B cell (primary cell): ENCODE results near the gene CCDC182. TPM values are rescaled to one million over a fixed set of nuclear protein-coding genes. Genes with fewer than 3 reads are reported as not detected.

Experiments
- ATAC-seq: fragments of 200-7000 bp; cut with Tn5 transposase; one replicate; pipeline ENCODE4 v1.10.0; 2021; ENCODE audit warnings: low read depth, mild to moderate bottlenecking, moderate number of reproducible peaks, moderate library complexity
- CTCF ChIA-PET: fragments of 350-600 bp; sonication (Branson Sonifier 250); formaldehyde crosslinking; loops from one replicate; lab custom pipeline; 2021; ENCODE audit warnings: antibody characterized with exemption, inconsistent platforms; lab: Charles Lee
- POLR2A ChIA-PET: fragments of 350-600 bp; sonication (Branson Sonifier 250); formaldehyde crosslinking; loops from one replicate; lab custom pipeline; 2021; ENCODE audit warnings: antibody characterized with exemption; lab: Charles Lee
- DNase-seq: peaks from one replicate; pipeline ENCODE4 v3.0.0; 2013
- H2AFZ ChIP-seq: 2 replicates; pipeline ENCODE4 v1.6.1; 2012; ENCODE audit warnings: mild to moderate bottlenecking, low read depth, low read length; ENCODE audit not compliant: insufficient read depth, poor library complexity, severe bottlenecking
- H3K27ac ChIP-seq, 2 donors: 1 replicate in 1 of 2; 2 replicates in 1 of 2; pipeline ENCODE4 v1.5.1; 2012 to 2013; ENCODE audit warnings: low read length in 2 of 2, mild to moderate bottlenecking in 2 of 2, moderate library complexity in 1 of 2
- H3K27me3 ChIP-seq, 4 experiments: fragments of 200-600 bp in 1 of 4; sonication (generic) in 1 of 4; replicated peaks in 1 of 4; 1 replicate in 2 of 4; 2 replicates in 2 of 4; pipeline versions ENCODE4 v1.6.1 to v1.7.0; 2013 to 2016; ENCODE audit warnings: low read length in 3 of 4, mild to moderate bottlenecking in 2 of 4, mixed read lengths in 1 of 4, moderate library complexity in 1 of 4; ENCODE audit not compliant: insufficient read depth in 4 of 4, control insufficient read depth in 3 of 4; ENCODE audit errors: control extremely low read depth in 1 of 4
- H3K36me3 ChIP-seq, 2 experiments: replicated peaks in 1 of 2; 1 replicate in 1 of 2; 2 replicates in 1 of 2; pipeline versions ENCODE4 v1.6.1 to v1.7.1; 2013; ENCODE audit warnings: low read length in 1 of 2; ENCODE audit not compliant: insufficient read depth in 2 of 2, control insufficient read depth in 1 of 2; ENCODE audit errors: control extremely low read depth in 1 of 2, extremely low read depth in 1 of 2
- H3K4me1 ChIP-seq, 2 donors: fragments of 200-600 bp in 1 of 2; sonication (generic) in 1 of 2; 1 replicate in 1 of 2; 2 replicates in 1 of 2; pipeline versions ENCODE4 v1.5.1 to v1.6.1; 2013 to 2017; ENCODE audit warnings: low read length in 2 of 2; ENCODE audit not compliant: control insufficient read depth in 2 of 2, insufficient read depth in 2 of 2
- H3K4me2 ChIP-seq: replicated peaks from 2 replicates; pipeline ENCODE3; 2012; ENCODE audit warnings: mild to moderate bottlenecking, low read depth, low read length; ENCODE audit not compliant: poor library complexity, severe bottlenecking
- H3K4me3 ChIP-seq, 5 experiments: fragments of 200-600 bp in 1 of 5; sonication (generic) in 1 of 5; 1 replicate in 3 of 5; 2 replicates in 2 of 5; pipeline versions ENCODE4 v1.5.1 to v1.7.0; 2011 to 2016; ENCODE audit warnings: low read length in 4 of 5, mild to moderate bottlenecking in 4 of 5, low read depth in 2 of 5, control low read depth in 1 of 5, moderate library complexity in 1 of 5; ENCODE audit not compliant: insufficient read depth in 1 of 5; ENCODE audit errors: control extremely low read depth in 1 of 5, extremely low read depth in 1 of 5
- H3K79me2 ChIP-seq: fragments of 200-600 bp; sonication (generic); one replicate; pipeline ENCODE4 v1.6.0; 2016; ENCODE audit warnings: low read length; ENCODE audit not compliant: control insufficient read depth, insufficient read depth
- H3K9ac ChIP-seq: fragments of 200-600 bp; sonication (generic); 2 replicates; pipeline ENCODE4 v1.6.1; 2017; ENCODE audit warnings: mild to moderate bottlenecking, low read length, moderate library complexity
- H3K9me3 ChIP-seq, 3 donors: one replicate each; pipeline versions ENCODE4 v1.6.1 to v1.7.1; 2013; ENCODE audit warnings: low read length in 2 of 3; ENCODE audit not compliant: control insufficient read depth in 2 of 3, insufficient read depth in 1 of 3; ENCODE audit errors: control extremely low read depth in 1 of 3
- H4K20me1 ChIP-seq: 2 replicates; pipeline ENCODE4 v1.6.0; 2012; ENCODE audit warnings: mild to moderate bottlenecking, low read length; ENCODE audit not compliant: insufficient read depth, control insufficient read depth, poor library complexity, severe bottlenecking
- H3K27ac Mint-ChIP-seq: one replicate; pipeline ENCODE4 v1.8.0; 2021; ENCODE audit warnings: mixed read lengths
- H3K27me3 Mint-ChIP-seq: one replicate; pipeline ENCODE4 v1.8.0; 2021; ENCODE audit warnings: mixed read lengths
- H3K4me1 Mint-ChIP-seq: one replicate; pipeline ENCODE4 v1.8.0; 2021; ENCODE audit warnings: mixed read lengths
- H3K4me3 Mint-ChIP-seq: one replicate; pipeline ENCODE4 v1.8.0; 2021; ENCODE audit warnings: mixed read lengths
- H3K9me3 Mint-ChIP-seq: one replicate; pipeline ENCODE4 v1.8.0; 2022; ENCODE audit warnings: mixed read lengths; ENCODE audit not compliant: insufficient read depth
- CTCF ChIP-seq: fragments of 200-600 bp; IDR thresholded peaks from one replicate; pipeline ENCODE4 v1.8.0; 2022; ENCODE audit warnings: antibody characterized with exemption, mild to moderate bottlenecking
- EZH2 ChIP-seq: IDR thresholded peaks from 2 replicates; pipeline ENCODE4 v1.6.1; 2012; ENCODE audit warnings: borderline replicate concordance, low read depth, mild to moderate bottlenecking, moderate library complexity, low read length; ENCODE audit not compliant: insufficient read depth, poor library complexity, severe bottlenecking
- WGBS: methylation state at CpG from one replicate; pipeline ENCODE4 v1.1.5; 2013; ENCODE audit warnings: missing lambda C conversion rate; ENCODE audit not compliant: insufficient coverage; 5-methylcytosine and 5-hydroxymethylcytosine counted together
- intact Hi-C: fragments of 100-400 bp; cut with micrococcal nuclease; formaldehyde crosslinking; loops from one replicate; pipeline ENCODE4 v1.10.0; 2022
- polyA plus RNA-seq: library from polyadenylated mRNA; depleted of rRNA; stranded (reverse); fragments of >200 nt; gene quantifications from 2 replicates; pipeline ENCODE4 v1.2.3, GENCODE V29; 2012
- total RNA-seq, 2 donors: library from RNA; stranded (reverse); fragments of 120-200 nt in 1 of 2; gene quantifications; 1 replicate in 1 of 2; 2 replicates in 1 of 2; pipeline versions ENCODE4 v1.2.3 to v1.2.4, GENCODE V29; 2013 to 2022

Gene CCDC182
- total and polyA plus RNA-seq, 2 donors (not counting 1 experiment from before 2014, with no cell fraction given), result not detected

- H3K9me3 Mint-ChIP-seq, result no peaks in the 10 kb centered on the region
- POLR2A ChIA-PET, result interaction anchor here (0.6 kb wide), 1 partner anchor 415 kb away, joined by 3 read pairs; no protein-coding TSS in a partner anchor
These were observed 16.8 kb upstream of the CCDC182 start for GRCh38 chr17:57761887-57762286.

GRCh38 chr17:57760046-57760445 lies 14.9 kb upstream of the CCDC182 start:
- H3K4me3 Mint-ChIP-seq, result no peak overlapping the region
- H3K9me3 Mint-ChIP-seq, result no peaks in the 10 kb centered on the region
- Histone ChIP-seq H3K4me2 (no peak overlapping the region), H3K9ac (no peak overlapping the region), H3K79me2 (no peaks in the 10 kb centered on the region), H3K4me3 (no peak overlapping the region), H2AFZ (no peak overlapping the region), H3K36me3 (no peaks in the 10 kb centered on the region), H3K9me3 (no peaks in the 10 kb centered on the region), H4K20me1 (no peaks in the 10 kb centered on the region), H3K27me3 (no peaks in the 10 kb centered on the region), H3K4me1 (no peaks in the 10 kb centered on the region), H3K27ac (no peak overlapping the region)
- intact Hi-C loops, result no loop called here
- ATAC-seq (no peak), DNase-seq (no peak)
- no peaks in the 10 kb centered on the region for H3K4me1 Mint-ChIP-seq
- ChIA-PET CTCF (interaction anchor here (2.0 kb wide), 1 partner anchor 516 kb away, joined by 6 read pairs; no protein-coding TSS in a partner anchor), POLR2A (no interaction called here)
- TF ChIP-seq CTCF (no peak), EZH2 (no peak)
- 95% methylated on average over 4 of the region's 4 CpGs for WGBS
- H3K27me3 Mint-ChIP-seq, result peaks cover 13% of the 10 kb centered on the region
- no peak overlapping the region for H3K27ac Mint-ChIP-seq

More at GRCh38 chr17:57761887-57762286, 16.8 kb upstream of the CCDC182 start:
- no peak overlapping the region for H2AFZ ChIP-seq
- H3K9ac ChIP-seq, result no peak overlapping the region
- no peaks in the 10 kb centered on the region for H3K4me1 ChIP-seq
- H3K79me2 ChIP-seq, result no peaks in the 10 kb centered on the region
- H3K27ac ChIP-seq, result no peak overlapping the region
- Mint-ChIP-seq H3K4me3 (no peak overlapping the region), H3K27ac (no peak overlapping the region), H3K27me3 (peaks cover 13% of the 10 kb centered on the region), H3K4me1 (no peaks in the 10 kb centered on the region)
- intact Hi-C loops, result no loop called here
- no peak overlapping the region for H3K4me3 ChIP-seq
- no peaks in the 10 kb centered on the region for H4K20me1 ChIP-seq
- no peaks in the 10 kb centered on the region for H3K27me3 ChIP-seq
- TF ChIP-seq CTCF (no peak), EZH2 (no peak)
- no peak for ATAC-seq
- H3K4me2 ChIP-seq, result no peak overlapping the region
- H3K9me3 ChIP-seq, result no peaks in the 10 kb centered on the region
- WGBS, result 75% methylated on average over 7 of the region's 8 CpGs
- DNase-seq, result no peak
- H3K36me3 ChIP-seq, result no peaks in the 10 kb centered on the region
- CTCF ChIA-PET, result interaction anchor here (1.2 to 2.0 kb wide), 3 partner anchors 16 to 518 kb away, joined by 3 to 6 read pairs (median 3); partner anchors contain the start of gene CCDC182
